GM18511 (cell line): Measurements from ENCODE around the gene TASOR2.

ENCODE experiments used
- ATAC-seq: cut with Tn5 transposase; IDR thresholded peaks from one replicate; pipeline ENCODE4 v1.9.1; 2021; ENCODE audit warnings: mild to moderate bottlenecking, moderate library complexity; ENCODE audit not compliant: unreplicated experiment

TASOR2 gene, protein sequence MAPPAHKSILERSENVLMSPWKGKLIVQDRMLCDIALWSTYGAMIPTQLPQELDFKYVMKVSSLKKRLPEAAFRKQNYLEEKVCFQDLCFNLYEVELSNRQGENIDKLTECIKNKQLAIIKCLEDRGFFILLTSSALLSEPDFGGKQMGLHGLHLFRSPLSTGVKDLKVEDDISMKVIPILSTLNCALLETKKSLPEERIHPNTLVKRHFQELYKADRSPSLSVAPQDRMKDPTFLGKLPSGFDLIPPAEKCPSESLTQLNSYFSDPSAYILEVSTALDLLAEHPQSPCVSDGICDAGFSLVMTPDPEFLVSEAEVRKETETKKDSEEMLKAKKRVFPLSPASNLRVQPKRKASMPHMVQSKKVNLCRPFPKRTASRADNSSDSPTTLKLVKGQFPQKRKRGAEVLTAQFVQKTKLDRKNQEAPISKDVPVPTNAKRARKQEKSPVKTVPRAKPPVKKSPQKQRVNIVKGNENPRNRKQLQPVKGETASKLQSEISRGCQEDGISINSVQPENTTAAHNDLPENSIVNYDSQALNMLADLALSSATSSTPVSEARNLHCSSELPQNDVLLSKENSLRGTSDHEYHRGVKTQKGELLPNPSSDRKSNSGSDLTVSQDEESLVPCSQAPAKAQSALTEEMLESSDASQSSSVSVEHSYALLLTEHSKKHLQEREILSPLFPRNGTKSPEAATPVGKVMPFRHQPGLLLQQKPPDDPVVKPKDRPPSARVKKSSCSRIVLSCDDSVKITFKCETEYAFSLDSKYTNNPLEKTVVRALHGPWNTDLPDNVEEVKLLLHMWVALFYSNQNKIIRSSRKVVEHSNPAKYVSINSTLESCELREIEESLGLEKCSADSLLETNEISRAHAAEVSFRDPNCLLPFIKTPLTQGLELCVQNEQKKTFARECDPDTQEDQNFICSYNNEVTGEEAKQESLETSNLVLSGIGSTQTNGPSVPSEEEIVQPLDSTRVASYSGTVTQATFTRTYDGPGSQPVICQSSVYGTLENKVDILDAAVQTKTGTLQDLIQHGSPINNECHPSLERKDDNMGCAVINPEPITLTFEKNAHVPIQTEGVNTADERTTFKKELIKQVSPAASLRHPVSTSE (N-terminal part only)

DNA sequence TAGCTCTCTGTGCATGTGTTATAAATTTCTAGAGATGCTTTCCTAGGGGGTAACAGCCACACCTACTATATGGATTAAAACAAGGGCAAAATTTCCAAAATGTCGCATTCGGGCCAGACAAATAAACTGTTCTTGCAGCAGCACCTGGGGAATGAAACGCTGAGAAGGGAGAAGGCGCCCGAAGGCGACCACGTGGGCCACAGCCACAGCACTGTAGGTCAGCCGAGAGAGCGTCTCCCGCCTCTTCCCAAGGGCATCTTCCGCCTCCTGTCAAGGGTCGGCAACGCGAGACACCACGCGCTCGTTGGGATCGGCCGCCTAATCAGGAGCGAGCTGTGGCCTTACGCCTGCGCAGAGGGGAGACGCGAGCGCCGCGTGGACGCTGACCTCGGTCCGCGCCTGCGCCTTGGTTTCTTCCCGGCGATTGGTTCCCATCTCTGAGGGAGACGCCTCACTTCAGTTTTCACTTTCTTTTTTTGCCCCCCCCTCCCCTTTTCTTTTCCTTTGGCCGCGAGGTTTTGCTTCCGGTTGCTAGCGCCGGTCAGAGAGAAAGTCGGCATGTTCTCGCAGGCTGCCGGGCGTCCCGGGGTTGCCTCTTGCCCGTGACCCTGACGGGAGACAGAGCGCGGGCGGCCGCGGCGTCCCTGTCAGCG lies at the start of gene TASOR2:
TASOR2 (plus strand) TSS at position 521 of the 653 bp plus-strand sequence. CDS start 35,805 bp downstream, outside the sequence.
- ATAC-seq, result peak; percentile 74

DNA sequence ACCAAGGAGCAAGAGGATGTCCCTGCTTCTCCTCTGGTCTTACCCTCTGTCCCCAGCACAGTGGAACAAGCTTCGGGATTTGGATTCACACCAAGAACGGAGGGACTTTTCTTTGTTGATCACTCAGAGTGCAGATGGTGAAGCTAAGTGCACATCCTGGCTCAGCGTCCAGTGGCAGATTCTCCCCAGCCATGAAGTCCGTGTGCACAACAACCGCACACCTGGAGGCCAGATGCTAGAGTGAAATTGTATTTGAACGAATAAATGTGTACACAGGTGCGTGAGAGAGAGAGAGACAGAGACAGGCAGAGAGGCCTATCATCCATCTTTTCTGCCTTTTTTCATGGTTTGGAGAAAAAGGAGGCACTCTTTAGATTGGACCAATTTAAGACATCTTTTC lies 49.7 kb upstream of the TASOR2 start:
- no peak for ATAC-seq

DNA sequence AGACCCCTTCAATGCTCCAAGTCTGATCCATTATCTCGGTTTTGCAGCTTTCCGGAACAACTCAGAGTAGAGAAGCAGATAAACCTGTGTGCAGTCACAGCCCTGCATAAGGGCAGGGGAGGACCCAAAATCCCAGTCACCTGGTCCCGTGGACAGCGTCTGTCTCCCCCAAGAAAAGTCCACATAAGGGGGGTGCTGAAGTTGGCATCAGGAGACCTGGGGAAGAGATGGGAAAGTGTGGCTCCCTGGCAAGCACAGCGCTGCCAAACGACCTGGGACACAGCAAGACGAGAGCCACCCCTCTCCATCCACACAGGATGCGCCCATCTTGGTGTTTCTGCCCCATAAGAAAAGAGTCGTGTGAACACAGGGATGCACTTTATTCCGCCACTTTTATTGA lies 46.1 kb upstream of the TASOR2 start:
- ATAC-seq, result no peak

DNA sequence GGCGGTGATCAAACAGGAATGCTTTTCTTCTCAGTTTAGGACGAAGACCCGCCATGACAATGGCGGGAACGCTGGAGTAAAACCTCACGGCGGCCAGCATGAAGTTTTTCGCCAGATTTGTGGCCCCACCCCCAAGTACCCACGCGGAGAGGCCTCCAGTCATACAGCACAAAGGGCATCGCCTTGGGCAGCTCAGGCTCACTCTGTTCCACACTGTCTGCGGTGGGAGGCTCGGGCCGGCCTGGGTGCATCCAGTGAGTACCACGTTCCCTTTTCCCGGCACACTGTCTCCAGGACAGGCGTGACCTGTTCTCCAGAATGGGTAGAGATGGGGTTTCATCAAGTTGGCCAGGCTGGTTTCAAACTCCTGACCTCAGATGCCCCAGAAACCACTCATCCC lies 45.6 kb upstream of the TASOR2 start:
- ATAC-seq, result no peak

DNA sequence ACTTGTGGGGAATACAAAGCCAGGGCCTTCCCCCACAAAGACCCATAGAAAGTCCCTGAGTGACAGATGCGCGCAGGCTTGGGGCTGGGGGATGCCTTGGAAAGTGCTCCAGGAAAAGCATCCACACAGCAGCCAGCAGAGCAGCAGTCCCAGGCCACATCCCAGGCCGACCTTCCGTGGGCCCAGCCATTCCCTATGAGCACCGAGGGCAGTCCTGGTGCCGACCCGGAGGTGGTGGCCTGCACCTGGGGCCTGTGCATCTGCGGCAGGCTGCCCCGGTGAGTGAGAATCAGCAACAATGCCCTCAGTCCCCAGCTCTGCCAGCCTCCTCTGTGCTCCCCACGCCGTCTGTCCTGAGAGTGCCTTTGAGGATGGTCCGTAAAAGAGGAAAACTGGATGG lies 44.6 kb upstream of the TASOR2 start:
- no peak for ATAC-seq

DNA sequence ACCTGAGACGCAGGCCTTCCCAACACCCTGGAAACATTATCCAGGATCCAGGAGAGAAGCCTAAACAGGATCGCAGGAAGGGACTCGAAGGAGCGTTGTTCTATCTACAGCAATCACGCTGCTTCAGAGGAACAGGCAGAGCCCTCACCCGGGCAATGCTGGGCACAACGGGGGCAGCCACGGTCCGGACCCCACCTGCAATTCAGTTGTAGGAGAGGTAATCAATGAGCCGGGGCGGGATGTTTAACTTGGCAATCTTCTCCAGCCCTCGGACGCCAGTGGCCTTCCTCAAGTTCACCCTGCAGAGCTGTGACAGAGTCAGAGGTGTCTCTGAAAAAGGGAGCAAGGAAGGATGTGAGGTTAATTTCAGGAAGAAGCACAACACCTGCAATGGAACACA lies 44.1 kb upstream of the TASOR2 start:
- no peak for ATAC-seq

DNA sequence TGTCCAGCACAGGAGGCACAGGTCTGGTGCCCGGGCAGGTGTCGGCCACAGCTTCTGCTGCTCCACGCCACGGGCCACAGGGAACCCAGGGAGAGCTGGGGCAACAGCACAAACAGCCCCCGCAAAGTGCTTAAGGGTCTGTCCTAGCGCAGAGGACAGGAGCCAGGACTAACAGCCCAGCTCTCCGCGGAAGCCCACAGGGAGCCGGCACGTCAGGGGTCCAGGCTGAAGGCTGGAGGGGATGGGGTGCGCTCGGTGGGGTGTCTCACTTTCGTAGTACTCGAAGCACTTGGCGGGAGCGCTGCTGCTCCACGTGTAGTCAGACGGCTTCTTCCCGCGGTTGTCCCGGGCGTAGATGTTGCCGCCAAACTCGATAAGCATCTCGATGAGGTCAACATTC lies 43.1 kb upstream of the TASOR2 start:
- ATAC-seq, result no peak

DNA sequence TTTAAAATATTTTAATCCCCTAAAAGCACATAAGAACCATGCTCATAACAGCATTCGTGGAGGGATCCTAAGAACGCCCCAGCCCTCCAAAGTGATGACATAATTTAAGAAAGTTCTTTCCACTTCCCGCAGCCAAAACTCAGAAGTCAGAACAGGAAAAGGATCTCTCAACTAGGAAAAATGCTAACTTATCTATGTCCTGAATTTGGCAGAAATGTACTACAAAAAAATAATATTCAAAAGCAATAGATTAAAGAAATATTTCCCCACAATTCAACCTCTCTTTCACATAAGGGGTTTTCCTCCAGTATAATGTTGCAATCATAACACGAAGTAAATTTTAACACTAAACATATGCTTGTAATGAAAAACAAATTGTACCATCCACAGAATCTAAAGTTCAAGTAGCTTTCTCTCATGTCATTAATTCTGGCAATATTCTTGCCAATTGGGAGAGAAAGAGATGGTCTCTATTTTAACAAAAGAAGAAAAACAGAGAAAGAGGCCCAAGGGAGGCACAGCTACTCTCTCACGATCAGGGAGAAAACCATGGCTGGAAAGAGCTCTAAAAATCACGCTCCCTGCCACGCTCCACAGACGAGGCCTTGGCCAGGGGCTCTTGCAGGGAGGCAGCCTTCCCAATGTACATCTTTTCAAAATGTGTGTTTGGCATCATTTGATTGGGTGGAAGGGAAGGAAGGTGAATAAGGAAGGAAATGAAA lies 41.1 kb upstream of the TASOR2 start:
- ATAC-seq, result no peak

DNA sequence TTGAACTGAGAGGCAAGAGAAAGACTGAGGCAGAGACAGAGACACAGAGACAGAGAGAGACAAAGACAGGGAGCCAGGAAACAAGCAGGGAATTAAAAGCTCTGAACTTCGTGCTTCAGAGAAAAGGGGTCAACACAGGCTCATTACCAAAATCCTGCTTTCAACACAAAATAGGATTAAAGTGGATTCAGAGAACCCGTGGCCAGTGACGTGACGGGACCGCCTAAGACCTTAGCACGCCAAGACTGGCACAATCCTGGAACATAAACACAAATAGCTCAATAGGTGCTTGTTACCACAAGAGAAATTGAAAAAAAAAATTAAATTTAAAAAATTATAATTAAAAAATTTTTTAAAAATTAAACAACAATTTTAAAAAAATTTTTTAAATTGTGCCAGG lies 39.7 kb upstream of the TASOR2 start:
- no peak for ATAC-seq

DNA sequence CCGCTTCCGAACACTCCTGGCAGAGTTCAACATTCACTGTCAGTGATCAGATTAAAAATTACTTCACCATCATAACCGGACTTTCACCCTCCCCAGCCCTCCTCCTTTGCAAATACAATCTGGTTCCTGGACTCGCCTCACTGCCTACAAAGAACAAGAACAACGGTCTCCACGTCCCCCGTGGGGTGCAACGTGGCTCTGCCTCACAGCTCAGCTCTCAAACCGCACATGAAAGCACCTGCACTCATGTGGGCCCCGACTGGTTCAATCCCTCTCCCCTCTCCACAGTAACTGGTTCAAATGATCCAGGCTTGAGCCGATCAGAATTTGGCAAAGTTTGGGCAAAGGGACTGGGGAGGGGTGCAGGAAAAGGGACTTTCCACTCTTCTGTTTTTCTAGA lies 39.3 kb upstream of the TASOR2 start:
- peak; percentile 50 for ATAC-seq

DNA sequence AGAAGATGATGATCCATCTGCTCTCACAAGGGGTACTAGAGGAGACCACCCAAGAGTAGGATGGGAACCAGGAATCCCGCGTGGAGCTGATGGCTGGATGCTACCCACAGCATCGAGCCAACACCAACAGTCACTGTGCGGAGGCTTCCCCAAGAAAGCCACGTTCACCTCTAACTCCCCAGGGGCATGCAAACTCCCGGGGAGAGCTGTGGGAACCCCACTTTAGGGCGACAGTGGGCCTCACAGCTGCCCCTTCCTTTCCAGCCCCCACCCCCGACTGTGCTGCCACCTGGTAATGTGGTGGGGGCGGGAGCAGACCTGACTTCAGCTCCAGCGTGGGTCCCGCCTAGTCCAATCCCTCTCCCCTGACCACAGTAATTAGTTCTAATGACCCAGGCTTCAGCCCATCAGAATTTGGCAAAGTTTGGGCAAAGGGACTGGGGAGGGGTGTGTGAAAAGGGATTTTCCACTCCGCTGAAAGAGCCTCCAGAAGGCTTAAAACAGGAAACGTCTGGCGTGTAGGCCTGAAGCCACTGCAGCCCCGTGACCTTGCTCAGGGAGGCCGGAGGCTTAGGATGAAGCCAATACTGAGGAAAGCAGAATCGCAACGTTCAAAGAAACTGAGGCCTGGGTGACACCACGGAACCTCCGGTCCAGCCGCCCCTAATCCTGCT lies 38.6 kb upstream of the TASOR2 start:
- no peak for ATAC-seq

DNA sequence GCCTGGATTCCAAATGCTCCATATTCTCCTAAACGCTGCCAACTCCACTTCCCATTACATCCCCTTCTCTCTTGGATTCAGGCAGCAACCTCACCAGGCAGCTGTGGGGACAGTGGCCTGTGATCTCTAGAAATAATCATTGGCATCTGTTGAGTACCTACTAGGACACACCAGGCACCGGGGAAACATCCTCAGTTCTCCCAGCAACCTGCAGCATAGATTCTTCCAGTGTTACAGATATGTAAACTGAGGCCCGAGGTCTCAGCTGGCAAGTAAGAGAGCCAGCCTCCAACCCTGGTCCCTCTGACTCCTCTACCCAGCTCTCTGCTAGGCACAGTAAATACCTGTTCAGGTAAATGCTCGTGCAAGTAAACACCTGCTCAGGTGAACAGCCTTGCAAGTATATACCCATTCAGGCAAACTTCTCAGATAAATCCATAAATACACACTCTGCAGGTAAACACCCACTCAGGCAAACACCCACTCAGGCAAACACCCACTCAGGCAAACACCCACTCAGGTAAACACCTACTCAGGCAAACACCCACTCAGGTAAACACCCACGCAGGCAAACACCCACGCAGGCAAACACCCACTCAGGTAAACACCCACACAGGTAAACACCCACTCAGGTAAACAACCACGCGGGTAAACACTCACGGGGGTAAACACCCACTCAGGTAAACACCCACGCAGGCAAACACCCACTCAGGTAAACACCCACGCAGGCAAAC lies 37.0 kb upstream of the TASOR2 start:
- ATAC-seq, result no peak

DNA sequence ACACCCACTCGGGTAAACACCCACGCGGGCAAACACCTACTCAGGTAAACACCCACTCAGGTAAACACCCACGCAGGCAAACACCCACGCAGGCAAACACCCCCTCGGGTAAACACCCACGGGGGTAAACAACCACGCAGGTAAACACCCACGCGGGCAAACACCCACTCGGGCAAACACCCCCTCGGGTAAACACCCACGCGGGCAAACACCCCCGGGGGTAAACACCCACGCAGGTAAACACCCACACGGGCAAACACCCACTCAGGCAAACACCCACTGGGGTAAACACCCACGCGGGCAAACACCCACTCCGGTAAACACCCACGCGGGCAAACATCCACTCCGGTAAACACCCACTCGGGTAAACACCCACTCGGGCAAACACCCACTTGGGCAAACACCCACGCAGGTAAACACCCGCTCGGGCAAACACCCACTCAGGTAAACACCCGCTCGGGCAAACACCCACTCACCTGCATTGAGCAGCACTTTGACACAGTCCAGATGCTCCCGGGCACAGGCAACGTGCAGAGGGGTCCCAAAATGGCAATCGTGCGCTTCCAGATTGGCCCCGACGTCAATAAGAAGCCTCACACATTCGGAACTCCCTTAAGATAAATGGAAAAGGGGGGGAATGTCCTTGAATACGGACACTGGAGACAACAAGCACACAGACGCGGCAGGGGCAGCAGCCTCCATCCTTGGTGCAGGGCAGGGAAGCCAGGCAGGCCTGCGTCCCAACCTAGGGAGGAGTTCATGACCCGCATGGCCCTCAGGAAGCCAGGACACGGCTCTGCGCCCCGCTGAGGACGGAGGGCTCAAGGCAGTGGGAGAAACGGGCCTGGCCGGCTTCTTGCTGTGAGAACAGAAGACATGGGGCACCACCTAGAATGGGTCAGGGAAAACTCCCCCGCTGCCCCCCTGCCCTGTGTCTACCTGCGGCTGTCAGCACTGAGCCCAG lies 35.9 kb upstream of the TASOR2 start:
- no peak for ATAC-seq

DNA sequence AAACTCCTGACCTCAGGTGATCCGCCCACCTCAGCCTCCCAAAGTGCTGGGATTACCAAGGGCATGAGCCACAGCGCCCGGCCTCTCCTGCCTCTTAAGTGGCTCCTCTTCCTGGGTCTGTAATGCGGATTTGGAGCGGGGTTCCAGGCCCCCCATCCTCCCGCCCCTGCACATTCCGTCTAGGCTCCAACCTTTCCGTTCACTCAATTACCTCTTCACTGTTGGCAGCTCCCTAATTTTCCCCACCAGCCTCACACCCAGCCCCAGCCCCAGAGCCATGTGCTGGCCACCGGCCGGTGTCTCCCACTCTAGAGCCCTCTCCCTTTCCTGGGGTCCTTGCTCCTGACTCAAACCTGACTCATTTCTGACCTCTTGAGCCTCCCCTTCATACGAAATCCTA lies 34.9 kb upstream of the TASOR2 start:
- no peak for ATAC-seq

DNA sequence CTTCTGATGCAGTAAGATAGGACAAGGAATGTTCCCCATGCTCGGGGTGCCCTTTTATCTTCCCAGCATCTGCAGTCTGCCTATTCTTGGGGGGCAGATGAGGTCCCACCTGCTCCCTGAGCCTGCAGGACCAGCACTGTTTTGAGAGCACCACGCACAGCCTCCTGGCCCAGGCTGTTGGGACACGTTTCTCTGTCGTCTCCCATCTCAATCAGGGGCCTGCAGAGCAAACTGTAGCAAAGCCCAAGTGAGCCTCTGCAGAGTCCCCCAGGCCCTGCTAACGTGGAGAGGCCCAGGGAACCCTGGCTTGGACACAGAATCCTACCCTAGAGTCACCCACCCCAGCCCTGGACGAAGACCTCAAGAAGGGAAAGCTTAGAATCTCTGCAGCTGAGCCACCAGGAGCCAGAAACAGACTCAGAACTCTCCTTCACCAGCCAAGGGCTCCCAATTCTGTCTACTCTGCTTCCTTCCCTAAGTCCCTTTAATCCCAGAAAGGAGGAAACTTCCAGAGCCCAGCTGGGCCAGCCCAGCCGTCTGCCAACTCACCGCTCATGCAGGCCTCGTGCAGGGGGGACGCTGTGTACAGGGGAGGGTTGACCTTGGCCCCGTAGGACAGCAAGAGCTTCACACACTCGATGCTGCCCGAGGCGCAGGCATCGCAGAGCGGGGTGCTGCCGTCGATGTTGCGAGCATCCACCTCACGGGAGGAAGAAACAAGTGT lies 33.8 kb upstream of the TASOR2 start:
- no peak for ATAC-seq

DNA sequence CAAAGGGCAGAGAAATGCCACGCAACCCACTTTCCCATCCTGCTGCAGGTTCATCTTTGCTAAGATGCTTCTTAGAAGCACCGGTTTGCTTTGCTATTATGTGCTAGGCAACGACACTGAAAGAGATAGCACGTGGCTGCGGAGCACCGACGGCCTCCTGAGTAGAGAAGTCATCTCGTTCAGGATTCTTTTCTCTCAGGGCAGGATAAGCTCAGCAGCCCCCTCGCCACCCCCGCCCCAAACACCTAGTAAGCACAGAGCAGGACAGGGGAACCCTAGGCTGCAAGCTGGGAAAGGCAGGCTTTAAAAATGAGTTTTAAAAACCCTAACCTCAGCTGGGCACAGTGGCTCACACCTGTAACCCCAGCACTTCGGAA lies 33.3 kb upstream of the TASOR2 start:
- ATAC-seq, result no peak

DNA sequence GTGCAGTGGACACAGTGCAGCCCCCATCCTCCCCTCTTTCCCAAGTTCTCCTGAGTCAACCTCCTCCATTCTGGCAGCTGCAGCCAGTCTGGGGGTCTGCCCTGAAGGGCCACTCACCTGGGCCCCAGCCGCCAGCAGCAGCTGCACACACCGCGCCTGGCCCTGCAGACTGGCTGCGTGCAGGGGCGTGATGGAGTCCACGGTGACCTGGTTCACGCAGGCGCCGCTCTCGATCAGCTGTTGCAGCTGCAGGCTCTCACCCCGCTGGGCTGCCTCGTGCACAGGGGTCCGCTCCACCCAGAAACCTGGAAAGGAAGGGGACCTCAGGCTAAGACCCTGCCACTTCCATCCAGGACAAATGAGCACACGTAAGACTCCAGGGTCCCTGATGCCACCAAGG lies 31.9 kb upstream of the TASOR2 start:
- no peak for ATAC-seq
